Bronchial epithelial cell (primary cell): ENCODE data around the gene SH3BP2. TPM values are rescaled to one million over a fixed set of nuclear protein-coding genes. Genes with fewer than 3 reads are reported as not detected.

Source experiments
- DNase-seq: peaks from one replicate; pipeline ENCODE4 v3.0.0-alpha.2; 2010; ENCODE audit warnings: low read depth
- FAIRE-seq: peaks from 2 replicates; lab custom pipeline; 2011; peaks lifted over from hg19 to GRCh38; lab: Jason Lieb, UNC
- H3K27me3 ChIP-seq: 2 replicates; pipeline ENCODE4 v1.5.1; 2011; ENCODE audit warnings: low read length; ENCODE audit not compliant: control insufficient read depth, insufficient read depth
- H3K36me3 ChIP-seq: 2 replicates; pipeline ENCODE4 v1.5.1; 2011; ENCODE audit warnings: low read length; ENCODE audit not compliant: control insufficient read depth, insufficient read depth
- H3K4me3 ChIP-seq: 2 replicates; pipeline ENCODE4 v1.5.1; 2011; ENCODE audit warnings: mild to moderate bottlenecking, low read depth, low read length, control low read depth
- total RNA-seq: library from RNA; depleted of rRNA; stranded (reverse); fragments of >200 nt; gene quantifications from 2 replicates; pipeline ENCODE4 v1.2.1, GENCODE V29; 2014
- TF ChIP-seq, protein P1 (sequence below): IDR thresholded peaks from 2 replicates; pipeline ENCODE4 v1.5.1; 2011; ENCODE audit warnings: mild to moderate bottlenecking, moderate library complexity, low read length, control low read depth, inconsistent platforms; ENCODE audit not compliant: insufficient read depth, severe bottlenecking

SH3BP2 gene
- total RNA-seq, 1 donor from 2014 or later: 31.1 TPM

DNA sequence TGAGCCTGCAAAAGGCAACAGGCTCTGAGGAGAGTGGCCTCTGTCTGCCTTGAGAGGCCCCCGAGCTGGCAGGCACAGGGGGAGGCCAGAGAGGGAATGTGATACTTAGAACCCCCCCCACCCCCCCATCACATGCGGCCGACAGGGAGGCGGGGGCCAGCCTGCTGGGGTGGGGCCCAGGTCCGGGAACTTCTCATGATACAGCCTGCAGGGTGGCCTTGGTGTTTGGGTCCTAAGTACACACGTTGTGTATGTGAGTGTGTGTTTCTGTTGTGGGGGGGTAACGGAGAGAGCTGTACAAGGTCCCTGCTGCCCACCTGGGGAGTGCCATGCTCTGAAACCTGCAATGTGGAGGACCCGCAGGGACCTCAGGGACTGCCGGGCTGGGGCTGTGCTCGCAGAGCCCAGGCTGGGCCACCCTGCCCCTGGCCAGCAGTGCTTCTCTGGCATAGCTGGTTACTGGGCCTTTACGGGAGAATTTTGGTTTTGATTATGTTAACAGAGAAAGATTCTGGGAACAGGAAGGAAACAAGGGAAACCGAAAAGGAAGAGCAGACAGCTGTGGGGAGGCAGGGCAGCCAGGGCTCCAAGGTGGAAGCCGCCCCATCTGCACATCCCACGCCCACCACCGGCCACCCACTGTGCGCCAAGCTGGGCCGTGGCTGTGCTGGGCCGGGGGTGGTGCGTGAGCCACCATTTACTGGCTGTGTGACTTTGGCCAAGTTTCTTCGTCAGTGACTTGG is 19.9 kb downstream of the SH3BP2 start:
- Histone ChIP-seq H3K36me3 (peaks cover 21% of the 10 kb centered on the region), H3K27me3 (no peaks in the 10 kb centered on the region), H3K4me3 (no peak overlapping the region)
- no peak for DNase-seq
- TF ChIP-seq, protein P1, sequence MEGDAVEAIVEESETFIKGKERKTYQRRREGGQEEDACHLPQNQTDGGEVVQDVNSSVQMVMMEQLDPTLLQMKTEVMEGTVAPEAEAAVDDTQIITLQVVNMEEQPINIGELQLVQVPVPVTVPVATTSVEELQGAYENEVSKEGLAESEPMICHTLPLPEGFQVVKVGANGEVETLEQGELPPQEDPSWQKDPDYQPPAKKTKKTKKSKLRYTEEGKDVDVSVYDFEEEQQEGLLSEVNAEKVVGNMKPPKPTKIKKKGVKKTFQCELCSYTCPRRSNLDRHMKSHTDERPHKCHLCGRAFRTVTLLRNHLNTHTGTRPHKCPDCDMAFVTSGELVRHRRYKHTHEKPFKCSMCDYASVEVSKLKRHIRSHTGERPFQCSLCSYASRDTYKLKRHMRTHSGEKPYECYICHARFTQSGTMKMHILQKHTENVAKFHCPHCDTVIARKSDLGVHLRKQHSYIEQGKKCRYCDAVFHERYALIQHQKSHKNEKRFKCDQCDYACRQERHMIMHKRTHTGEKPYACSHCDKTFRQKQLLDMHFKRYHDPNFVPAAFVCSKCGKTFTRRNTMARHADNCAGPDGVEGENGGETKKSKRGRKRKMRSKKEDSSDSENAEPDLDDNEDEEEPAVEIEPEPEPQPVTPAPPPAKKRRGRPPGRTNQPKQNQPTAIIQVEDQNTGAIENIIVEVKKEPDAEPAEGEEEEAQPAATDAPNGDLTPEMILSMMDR: no peak
- no peak for FAIRE-seq

DNA sequence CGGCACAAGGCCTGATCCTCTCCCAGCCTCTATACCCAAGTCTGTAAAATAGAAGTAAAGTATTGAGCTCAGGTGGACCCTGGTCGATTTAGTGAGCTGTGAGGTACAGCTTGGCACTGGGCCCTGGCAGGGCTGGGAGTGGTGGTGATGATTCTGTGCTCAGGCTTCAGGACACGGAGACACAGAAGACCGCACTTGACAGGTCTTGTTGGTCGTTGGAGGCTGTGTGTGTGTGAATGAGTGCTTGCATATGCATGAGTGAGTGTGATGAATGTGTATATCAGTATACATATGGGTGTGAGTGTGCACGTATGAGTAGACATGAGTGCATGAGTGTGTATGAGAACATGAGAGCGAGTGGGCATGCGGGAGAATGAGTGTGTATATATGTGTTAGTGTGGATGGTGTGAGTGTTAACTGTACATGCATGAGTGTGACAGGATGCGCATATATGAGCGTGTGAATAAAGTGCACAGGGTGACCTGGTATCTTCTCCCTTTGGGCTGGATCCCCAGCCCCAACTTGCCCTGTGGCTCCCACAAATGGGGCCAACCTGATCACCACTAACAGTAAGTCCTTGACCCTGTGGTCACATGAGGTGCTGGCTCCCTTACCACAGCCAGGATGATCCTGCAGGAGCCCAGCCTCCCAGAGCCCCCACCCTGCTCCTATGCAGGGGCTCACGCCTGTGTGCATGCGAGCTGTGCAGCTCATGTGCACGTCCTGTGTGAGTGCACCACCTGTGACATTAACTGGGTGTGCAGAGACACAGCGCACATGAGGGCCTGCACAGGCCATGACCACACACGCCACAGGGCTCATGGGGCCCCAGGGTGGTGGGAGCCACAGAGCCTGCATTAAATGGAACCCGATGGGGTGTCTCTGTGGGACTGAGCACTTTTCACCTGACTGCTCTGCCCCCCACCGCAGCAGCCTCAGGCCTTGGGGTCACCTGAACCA is 20.8 kb downstream of the SH3BP2 start:
- H3K27me3 ChIP-seq: no peaks in the 10 kb centered on the region
- DNase-seq (no peak), FAIRE-seq (no peak)
- H3K4me3 ChIP-seq: no peak overlapping the region
- TF ChIP-seq, protein P1: no peak
- peaks cover 18% of the 10 kb centered on the region for H3K36me3 ChIP-seq

DNA sequence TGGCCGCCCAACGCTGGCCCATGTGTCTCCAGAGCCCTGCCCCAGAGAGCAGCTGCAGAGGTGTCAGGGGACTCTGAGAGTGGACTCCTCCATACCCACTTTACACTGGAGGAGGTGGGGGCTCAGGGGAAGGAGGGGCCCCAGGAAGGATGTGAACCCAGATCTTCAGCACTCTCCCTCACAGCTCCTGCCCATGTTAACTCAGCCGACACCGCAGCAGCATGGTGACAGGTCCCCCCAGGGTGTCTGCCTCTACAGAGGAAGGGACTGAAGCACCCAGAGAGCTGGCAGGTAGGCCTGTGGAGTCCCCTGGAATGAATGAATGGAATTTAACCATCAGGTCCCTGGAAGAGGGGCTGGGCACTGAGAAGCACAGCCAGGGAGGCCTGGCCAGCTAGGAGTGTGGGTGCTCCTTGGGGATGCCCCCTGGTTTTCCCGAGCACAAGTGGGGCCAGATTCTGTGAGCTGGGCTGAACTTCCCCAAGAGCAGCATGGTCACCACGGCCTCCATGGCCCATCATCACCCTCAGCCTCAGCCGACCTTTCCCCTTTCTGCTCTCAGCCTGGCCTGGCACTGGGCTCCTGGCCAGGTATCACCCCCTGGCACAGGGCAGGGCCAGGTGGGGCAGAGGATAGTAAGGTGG is 21.9 kb downstream of the SH3BP2 start:
- Histone ChIP-seq H3K27me3 (no peaks in the 10 kb centered on the region), H3K4me3 (no peak overlapping the region), H3K36me3 (peaks cover 16% of the 10 kb centered on the region)
- FAIRE-seq (no peak), DNase-seq (no peak)
- TF ChIP-seq, protein P1: no peak

DNA sequence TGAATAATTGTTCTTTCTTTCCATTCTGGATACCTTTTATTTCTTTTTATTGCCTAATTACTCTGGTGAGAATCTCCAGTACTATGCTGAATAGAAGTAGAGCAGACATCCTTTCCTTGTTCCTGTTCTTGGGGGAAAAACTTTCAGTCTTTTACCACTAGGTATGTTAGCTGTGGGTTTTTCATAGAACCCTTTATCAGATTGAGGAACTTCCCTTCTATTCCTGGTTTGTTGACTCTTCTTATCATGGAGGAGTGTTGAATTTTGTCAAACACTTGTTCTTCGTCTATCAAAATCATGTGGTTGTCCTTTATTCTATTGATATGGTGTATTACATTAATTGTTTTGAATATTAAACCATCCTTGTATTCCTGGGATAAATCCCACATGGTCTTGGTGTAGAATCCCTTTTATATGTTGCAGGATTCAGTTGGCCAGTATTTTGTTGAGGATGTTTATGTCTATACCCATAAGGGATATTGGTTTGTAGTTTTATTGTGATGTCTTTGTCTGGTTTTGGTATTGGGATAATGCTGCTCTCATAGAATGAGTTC is 23.6 kb downstream of the SH3BP2 start:
- no peaks in the 10 kb centered on the region for H3K27me3 ChIP-seq
- FAIRE-seq (no peak), DNase-seq (no peak)
- peaks cover 23% of the 10 kb centered on the region for H3K36me3 ChIP-seq
- TF ChIP-seq, protein P1: no peak
- H3K4me3 ChIP-seq: no peak overlapping the region

DNA sequence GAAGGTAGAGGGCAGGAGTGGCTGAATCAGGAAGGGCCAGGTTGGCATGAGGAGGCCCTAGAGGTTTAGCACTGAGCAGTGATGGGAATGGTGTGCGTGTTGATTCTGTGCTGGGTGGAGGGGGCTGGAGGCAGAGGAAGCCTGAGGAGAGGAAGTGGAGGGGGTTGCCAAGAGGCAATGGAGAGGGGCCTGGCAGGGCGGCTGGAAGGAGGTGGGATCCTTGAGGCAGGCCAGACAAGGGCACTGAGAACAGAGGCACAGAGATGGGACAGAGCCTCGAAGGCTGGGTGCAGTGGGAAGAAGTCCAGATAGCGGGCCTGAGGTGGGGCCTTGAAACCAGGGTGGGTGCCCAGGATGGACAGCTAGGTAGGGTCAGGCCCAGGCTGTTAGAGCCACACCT is 24.3 kb downstream of the SH3BP2 start:
- H3K4me3 ChIP-seq: no peak overlapping the region
- no peak for FAIRE-seq
- TF ChIP-seq, protein P1: no peak
- H3K27me3 ChIP-seq: no peaks in the 10 kb centered on the region
- DNase-seq: no peak
- peaks cover 21% of the 10 kb centered on the region for H3K36me3 ChIP-seq
